ENCODE data around the gene ATP10B.

ATP10B gene

GRCh38 chr5:160805376-160805775 lies 46.6 kb downstream of the ATP10B start:
- DNase-seq: no peak

GRCh38 chr5:160802592-160802991 lies 49.4 kb downstream of the ATP10B start:
- no peak for DNase-seq

- no peak for DNase-seq
These were observed 51.4 kb downstream of the ATP10B start for GRCh38 chr5:160800375-160801275.

GRCh38 chr5:160799184-160799583 lies 52.8 kb downstream of the ATP10B start:
- DNase-seq: no peak

GRCh38 chr5:160797020-160797419 lies 55.0 kb downstream of the ATP10B start:
- DNase-seq: no peak

GRCh38 chr5:160793530-160793899 lies 58.5 kb downstream of the ATP10B start:
- no peak for DNase-seq

GRCh38 chr5:160792732-160793529 lies 59.1 kb downstream of the ATP10B start:
- DNase-seq: no peak

GRCh38 chr5:160792281-160792680 lies 59.7 kb downstream of the ATP10B start:
- DNase-seq: no peak

GRCh38 chr5:160789219-160789859 lies 62.7 kb downstream of the ATP10B start:
- DNase-seq: no peak

GRCh38 chr5:160788102-160788660 lies 63.8 kb downstream of the ATP10B start:
- DNase-seq: no peak

- no peak for DNase-seq
These were observed 64.8 kb downstream of the ATP10B start for GRCh38 chr5:160787240-160787639.

GRCh38 chr5:160774666-160775315 lies 77.2 kb downstream of the ATP10B start:
- DNase-seq: no peak

- DNase-seq: no peak
These were observed 78.2 kb downstream of the ATP10B start for GRCh38 chr5:160773646-160774410.

GRCh38 chr5:160772854-160773253 lies 79.2 kb downstream of the ATP10B start:
- DNase-seq: no peak

GRCh38 chr5:160770718-160771117 lies 81.3 kb downstream of the ATP10B start:
- no peak for DNase-seq

GRCh38 chr5:160769301-160769700 lies 82.7 kb downstream of the ATP10B start:
- no peak for DNase-seq

- no peak for DNase-seq
These were observed 84.9 kb downstream of the ATP10B start for GRCh38 chr5:160767062-160767461.

- no peak for DNase-seq
These were observed 92.0 kb downstream of the ATP10B start for GRCh38 chr5:160760008-160760407.

GRCh38 chr5:160757194-160757593 lies 94.8 kb downstream of the ATP10B start:
- no peak for DNase-seq

- DNase-seq: no peak
These were observed 100.9 kb downstream of the ATP10B start for GRCh38 chr5:160750938-160751657.

GRCh38 chr5:160749682-160750081 lies 102.3 kb downstream of the ATP10B start:
- no peak for DNase-seq
